GM21423 (cell line): ENCODE data around the gene LBH.

ENCODE experiments used
- ATAC-seq: cut with Tn5 transposase; IDR thresholded peaks from one replicate; pipeline ENCODE4 v1.9.1; 2021; ENCODE audit warnings: mild to moderate bottlenecking, moderate library complexity; ENCODE audit not compliant: unreplicated experiment

LBH gene

DNA sequence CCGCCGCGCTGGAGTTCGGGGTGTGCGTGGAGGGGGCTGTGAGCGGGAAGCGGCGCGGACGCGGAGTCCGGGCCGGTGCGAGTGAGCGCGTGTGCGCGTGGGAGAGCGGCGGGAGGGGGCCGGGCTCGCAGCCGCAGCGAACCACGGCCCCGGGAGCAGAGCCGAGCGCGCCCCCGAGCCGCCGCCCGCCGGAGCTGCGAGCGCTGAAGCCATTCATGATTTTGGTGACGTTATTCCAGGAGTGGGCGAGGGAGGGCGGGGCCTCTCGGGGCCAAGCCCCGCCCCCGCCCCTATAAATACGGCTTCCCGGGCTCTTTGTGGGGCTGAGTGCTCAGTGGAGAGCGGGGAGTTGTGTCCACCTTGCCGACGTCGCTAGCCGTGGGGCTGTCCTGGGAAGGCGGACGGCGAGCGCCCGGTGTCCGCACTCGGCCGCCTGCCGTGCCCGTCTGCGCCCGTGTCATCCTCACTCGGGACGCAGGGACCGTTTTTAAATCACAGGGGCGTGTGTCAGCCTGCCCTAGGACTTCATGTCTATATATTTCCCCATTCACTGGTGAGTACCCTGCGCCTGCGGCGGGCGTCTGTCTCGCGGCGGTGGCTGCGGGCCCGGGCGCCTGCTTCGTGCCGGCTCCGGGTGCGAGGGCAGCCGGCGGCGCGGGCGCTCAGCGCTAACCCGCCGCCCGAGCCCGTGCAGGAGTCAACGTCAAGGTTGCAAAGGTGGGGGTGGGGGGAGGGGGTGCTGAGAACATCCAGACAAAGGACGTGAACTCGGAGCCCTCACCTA, at the start of gene LBH:
LBH (plus strand) TSS at position 323 of the 784 bp plus-strand sequence; CDS start at position 528, 205 bp downstream.
- ATAC-seq: peak; percentile 61

DNA sequence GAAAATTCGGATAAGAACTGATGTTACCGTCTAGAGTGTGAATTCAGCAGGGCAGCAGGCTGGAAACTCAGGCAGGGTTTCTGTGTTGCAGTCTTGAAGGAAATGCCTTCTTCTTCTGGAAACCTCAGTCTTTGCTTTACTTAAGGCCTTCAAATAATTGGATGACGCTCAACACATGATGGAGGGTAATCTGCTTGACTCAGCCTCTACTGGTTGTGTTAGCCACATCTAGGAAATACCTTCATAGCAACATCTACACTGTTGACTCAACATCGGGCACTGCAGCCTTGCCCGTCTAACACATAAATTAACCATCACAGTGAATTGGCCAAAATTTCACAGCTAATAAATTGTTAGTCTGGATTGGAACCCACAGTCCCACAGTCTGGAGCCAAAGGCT, 47.3 kb upstream of the LBH start:
- no peak for ATAC-seq

- ATAC-seq: no peak
These were observed 46.2 kb upstream of the LBH start for GRCh38 chr2:30185178-30185577.

DNA sequence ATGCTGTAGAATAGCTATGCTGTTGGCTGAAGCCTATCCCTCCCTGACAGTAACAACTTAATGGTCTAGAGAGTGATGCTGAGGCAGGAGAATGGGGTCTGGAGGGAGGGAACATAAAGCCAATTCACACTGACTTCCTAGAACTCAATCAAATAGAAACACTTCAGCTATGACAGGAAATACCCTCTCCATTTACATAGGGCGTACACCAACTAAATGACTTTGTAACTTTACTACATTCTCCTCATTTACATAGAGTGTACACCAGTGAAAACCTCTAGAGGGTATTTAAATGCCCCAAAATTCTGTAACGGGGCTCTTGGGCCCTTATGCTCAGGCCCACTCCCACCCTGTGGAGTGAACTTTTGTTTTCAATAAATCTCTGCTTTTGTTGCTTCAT, 43.0 kb upstream of the LBH start:
- ATAC-seq: no peak

DNA sequence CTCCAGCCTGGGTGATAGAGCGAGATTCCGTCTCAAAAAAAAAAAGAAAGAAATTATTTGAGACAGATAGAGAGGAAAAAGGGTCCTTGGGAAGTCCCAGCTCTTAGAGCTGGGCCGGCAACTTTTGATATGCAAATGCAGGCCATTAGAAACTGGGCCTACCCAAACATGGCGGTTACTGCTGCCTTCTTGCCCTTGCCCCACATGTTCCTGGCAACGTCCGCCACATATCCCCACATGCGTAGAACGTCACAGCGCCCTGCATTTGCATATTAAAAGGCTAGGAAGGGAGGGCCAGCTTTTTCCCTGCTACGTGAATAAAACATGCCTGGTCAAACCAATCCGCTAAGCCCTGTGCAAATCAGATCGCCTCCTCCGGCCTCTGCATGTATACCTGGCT, 40.7 kb upstream of the LBH start:
- ATAC-seq: no peak

GRCh38 chr2:30191107-30191506, 40.2 kb upstream of the LBH start:
- ATAC-seq: no peak

DNA sequence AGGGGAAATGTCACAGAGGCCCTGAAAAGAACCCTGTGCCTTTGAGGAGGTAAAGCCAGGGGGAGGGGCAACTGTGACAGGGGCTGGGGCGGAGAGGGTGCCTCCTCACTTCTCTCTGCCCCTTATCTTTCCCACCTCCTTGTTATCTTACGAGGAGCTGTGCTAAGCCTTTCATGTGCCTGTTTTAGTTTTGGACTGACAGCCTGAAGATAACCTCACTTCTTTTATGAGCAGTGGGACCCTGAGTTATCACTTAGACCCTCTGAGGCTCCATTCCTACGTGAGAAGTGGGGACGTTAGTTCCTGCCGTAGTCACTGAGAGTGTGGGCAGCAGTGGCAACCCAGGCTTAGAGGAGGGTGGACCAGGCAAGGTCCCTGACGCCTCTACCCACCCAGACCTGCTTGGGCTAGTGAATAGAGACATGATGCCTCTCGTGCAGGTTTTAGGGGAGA, 39.5 kb upstream of the LBH start:
- no peak for ATAC-seq

GRCh38 chr2:30192314-30192713, 39.0 kb upstream of the LBH start:
- no peak for ATAC-seq

GRCh38 chr2:30193104-30193681, 38.1 kb upstream of the LBH start:
- ATAC-seq: no peak

DNA sequence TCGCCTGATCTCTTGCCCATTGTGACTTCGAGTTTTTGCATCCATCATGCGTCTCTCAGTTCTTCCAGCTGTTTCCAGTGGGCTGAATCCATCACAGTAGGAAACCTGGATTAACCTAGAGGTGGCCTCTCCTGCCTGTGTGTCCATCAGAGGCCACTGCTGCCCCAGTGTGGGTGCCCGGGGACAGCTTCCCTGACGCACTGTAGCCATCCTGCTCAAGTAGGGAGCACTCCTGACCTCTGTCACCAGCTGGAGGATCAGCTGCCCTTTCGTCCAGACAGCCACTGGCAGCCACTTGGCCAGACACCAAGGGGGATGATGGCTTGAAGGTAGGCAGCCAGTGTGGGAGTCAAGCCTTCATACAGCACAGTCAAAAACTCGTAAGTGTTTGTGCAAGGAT, 36.9 kb upstream of the LBH start:
- no peak for ATAC-seq

DNA sequence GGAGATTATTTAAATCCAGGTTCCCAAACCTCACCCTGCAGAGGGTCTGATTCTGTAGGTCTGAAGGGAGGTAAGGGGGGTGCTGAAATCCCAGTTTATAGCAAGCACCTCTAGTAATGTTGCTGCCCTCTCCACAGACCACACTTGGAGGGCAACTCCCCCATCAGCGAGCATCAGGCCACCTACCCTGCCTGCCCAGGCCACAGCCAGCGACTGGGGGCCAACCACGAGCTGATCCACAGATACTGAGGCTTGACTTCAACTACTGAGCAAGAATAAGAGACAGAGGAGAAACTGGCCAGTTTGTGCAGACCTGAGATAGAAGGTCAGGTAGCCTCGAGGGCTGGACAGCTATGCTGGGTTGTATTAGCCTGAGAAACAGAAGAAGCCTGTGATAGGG, 36.3 kb upstream of the LBH start:
- no peak for ATAC-seq

DNA sequence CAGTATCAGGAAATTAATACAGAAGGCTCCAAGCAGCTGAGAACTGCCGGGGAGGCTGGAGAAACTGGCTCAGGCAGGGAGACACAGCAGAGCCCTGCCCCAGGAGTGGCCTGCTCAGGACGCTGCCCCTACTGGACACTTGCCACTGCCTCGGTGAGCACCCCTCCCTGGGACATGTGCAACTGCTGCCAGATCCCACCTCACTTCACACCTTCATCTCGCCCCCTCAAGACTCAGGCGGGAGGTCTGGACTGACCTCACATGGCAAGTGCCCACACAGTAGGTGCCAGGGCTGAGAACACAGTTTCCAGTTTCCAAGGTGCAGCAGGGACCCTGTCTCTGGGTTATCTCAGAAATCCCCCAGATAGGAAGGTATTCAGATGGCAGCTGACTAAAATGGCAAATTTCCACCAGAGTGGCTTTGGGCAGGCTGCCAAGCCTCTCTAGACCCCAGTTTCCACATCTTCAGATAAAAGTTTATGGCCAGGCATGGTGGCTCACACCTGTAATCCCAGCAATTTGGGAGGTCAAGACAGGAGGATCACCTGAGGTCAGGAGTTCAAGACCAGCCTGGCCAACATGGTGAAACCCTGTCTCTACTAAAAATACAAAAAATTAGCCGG, 33.7 kb upstream of the LBH start:
- no peak for ATAC-seq

DNA sequence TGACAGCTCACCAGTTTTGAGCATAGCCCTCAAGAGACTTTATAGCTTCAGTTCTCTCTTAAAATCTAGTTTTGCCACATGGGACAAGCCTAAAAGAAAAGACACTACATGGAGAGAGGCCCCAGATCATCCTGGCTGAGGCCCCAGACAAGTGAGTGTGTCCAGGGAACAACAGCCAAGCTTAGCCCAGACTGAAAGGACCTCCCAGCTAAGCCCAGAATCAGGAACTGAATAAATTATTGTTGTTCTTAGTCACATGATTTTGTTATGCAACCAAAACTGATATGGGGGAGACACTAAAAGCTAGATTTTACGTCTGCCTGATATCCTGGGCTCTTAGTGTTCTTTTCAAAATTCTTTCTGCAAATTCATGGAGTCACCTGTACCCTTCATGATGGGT, 29.3 kb upstream of the LBH start:
- ATAC-seq: no peak

- ATAC-seq: no peak
These were observed 28.2 kb upstream of the LBH start for GRCh38 chr2:30203156-30203555.

- ATAC-seq: no peak
These were observed 27.1 kb upstream of the LBH start for GRCh38 chr2:30204281-30204680.

- ATAC-seq: no peak
These were observed 25.9 kb upstream of the LBH start for GRCh38 chr2:30205456-30205855.

GRCh38 chr2:30206461-30207430, 24.6 kb upstream of the LBH start:
- ATAC-seq: no peak

DNA sequence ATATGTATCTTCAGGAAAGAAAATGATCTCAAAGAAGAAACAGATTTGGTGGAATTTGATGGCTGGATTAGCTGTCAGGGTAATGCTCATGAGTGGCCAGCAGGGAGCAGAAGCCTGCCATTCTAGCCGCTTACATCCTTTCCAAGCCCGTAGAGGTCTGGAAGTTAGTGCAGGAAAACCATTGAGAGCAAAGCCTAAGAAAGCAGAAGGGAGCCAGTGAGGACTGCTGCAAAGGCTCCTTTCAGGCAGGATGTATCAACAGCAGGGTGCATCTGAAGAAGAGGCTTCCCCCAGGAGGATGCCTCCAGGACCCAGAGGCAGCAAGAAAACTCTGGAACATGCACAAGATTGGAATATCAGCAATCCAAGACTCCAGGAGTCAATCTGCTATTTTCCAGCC, 22.9 kb upstream of the LBH start:
- no peak for ATAC-seq

- ATAC-seq: no peak
These were observed 22.1 kb upstream of the LBH start for GRCh38 chr2:30209227-30209626.

DNA sequence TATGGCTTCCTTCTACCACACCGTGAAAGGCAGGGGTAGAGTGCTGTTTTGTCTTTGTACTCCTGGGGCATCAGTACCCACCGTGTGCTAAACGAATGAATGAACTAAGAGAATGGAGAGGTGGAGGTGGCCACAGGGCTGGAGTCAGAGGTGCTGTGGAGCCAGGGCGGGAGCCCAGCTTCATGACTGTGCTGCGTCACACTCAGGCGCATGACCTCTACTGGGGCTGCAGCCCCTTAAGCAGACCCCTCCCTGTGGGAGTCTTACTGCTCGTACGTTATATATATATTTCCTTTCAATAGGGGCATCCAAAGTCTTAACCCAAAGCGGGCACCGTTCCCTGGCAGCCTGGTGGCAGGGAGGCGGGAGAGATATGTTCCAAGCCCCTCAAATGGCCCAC, 18.0 kb upstream of the LBH start:
- no peak for ATAC-seq

DNA sequence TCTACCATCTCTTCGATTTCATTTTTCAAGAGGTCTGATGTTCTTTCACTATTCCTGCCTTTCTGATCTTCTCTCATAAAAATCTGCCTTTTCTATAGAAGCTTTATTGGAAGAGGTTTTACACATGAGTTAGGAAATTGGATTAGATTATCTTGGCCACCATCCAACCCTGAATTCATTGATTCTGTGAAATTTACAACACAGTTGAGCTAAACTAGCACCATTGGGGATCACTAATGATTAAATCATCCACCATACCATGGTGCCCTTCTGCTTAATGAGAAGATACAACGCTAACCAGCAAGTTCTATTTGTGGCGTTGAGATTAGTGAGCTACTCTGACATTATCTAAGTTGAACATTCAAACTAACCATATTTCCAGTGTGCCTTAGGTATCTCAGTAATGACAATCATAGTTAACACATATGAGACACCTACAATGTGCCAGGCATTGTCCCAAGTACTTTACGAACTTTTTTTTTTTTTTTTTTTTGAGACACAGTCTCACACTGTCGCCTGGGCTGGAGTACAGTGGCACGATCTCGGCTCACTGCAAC, 17.3 kb upstream of the LBH start:
- ATAC-seq: no peak
